COR-L47 (cell line): Measurements from ENCODE around the gene CYP2W1.

Experiments used
- DNase-seq: peaks from one replicate; lab custom pipeline; 2025; lab: John Stamatoyannopoulos, UW

CYP2W1 gene

DNA sequence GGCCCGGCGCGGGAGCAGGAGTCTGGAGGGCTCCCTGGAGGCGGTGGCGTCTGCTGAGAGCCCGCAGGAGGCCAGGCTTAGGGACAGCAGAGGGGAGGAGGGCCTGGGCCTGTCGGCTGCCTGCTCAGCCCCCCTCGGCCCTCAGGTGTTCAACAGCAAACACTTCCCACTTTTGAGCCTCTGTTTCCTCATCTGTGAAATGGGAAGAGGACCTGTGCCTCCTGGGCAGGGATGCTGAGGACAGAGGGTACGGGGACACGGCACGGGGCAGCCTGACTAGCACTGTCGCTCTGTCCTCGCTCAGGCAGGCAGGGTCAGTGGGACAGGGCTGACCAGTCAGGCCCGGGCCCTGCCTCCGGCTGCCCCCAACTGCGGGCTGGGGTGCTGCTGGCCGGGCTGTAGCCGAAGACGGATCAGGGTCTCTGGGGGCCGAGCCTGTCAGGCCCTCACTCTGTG is 663 bp downstream of the CYP2W1 start:
- DNase-seq: no peak

DNA sequence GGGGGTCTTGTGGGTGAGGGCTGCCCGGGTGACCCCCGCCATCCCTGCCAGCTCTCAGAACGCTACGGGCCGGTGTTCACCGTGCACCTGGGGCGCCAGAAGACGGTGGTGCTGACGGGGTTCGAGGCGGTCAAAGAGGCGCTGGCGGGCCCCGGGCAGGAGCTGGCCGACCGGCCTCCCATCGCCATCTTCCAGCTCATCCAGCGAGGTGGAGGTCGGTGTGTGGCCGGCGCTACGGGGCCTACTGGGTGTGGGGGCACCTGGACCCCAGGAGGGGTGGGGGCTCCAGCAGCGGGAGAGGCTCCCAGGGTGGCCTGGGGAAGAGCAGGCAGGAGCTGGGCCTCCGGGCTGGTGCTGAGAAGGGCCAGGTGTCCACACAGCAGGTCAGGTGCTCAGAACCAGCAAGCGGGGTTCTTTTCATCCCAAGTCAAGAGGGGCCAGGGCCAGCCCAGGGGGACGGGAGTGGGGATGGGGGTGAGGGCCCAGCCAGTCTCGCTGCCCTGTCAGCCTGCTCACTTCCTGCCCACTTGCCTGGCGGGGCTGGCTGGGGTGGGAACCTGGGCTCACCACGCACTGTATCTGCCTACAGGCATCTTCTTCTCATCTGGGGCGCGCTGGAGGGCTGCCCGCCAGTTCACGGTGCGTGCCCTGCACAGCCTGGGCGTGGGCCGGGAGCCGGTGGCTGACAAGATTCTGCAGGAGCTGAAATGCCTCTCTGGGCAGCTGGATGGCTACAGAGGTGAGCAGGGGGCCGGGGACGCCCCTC is 1.6 kb downstream of the CYP2W1 start:
- no peak for DNase-seq

DNA sequence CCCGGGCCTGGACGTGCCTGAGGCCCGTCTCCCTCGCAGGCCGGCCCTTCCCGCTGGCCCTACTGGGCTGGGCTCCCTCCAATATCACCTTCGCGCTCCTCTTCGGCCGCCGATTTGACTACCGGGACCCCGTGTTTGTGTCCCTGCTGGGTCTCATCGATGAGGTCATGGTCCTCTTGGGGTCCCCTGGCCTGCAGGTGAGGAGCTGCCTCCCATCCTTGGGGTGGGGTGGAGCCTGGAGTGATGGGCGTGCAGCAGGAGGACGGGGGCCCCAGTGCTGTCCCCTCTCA is 2.1 kb downstream of the CYP2W1 start:
- no peak for DNase-seq

GRCh38 chr7:985915-986741 is 3.1 kb downstream of the CYP2W1 start:
- no peak for DNase-seq

GRCh38 chr7:986766-987751 is 4.1 kb downstream of the CYP2W1 start:
- no peak for DNase-seq

GRCh38 chr7:987909-988308 is 4.9 kb downstream of the CYP2W1 start:
- DNase-seq: no peak

GRCh38 chr7:988426-988911 is 5.5 kb downstream of the CYP2W1 start:
- no peak for DNase-seq

DNA sequence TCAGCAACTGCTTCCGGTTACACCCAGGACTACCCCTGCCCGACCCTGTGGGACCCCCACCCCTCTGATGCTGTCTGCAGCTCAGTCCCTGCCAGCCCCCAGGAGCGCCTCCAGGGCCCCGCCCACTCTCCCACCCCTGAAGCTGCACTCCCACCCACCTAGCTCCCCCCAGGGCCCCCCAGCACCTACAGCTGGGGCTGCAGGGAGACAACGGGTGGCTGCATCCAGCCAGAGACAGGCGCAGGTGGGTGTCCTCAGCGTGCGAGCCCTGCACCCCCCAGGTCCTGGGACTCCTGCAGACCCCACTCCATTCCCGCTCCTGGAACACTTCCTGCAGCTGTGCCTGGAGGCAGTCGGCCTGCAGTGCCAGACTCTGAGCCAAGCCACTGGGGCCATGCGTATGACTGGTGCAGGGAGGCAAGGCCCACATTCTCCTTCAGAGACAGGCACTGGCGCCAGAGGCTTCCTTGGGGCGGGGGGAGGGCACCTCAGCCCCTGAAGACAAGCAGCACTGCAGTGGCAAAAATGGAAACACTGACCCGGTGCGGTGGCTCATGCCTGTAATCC is 6.1 kb downstream of the CYP2W1 start:
- DNase-seq: no peak

GRCh38 chr7:990352-990932 is 7.5 kb downstream of the CYP2W1 start:
- DNase-seq: no peak

GRCh38 chr7:990933-991728 is 8.2 kb downstream of the CYP2W1 start:
- DNase-seq: no peak

DNA sequence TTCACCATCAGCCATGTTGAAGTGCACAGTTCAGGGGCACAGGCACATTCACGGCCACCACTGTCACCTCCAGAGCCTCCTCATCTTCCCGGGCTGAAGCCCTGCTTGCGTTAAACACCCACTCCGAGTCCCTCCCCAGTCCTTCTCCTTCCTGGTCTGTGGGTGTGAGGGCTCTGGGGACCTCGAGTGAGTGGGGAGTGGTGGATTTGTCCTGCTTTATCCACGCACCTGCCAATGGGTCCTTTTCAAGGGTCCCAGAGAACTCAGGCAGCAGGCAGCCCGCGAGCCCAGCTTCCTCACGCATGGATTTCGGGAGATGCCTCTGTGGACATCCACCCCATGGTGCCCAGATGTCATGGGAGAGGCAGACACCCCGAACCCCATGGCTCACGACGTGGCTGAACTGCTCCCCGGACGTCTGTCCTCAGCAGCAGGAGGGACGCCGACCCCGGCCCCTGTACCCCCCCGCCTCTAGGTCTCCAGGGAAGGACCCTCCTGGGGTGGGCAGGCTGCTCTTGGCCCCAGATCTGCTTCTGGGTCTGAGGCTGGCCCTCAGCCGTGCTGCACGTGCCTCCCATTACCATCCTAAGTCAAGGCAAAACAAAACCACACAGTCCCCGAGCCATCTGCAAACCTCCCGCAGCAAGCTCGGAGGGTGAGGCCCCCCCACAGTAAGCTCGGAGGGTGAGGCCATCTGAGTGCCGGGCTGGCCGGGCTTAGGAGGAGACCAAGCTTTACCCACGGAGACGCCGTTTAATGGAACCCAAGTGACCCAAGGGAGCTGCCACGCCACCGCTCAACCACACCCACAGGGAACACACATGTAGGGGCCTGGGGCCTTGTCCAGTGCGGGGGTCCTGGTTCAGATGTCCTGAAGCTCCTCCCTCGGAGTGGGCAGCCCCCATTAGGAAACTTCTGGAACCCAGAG is 9.0 kb downstream of the CYP2W1 start:
- no peak for DNase-seq

- peak; percentile 93 for DNase-seq
Observed at GRCh38 chr7:992709-993607, 10.0 kb downstream of the CYP2W1 start.

DNA sequence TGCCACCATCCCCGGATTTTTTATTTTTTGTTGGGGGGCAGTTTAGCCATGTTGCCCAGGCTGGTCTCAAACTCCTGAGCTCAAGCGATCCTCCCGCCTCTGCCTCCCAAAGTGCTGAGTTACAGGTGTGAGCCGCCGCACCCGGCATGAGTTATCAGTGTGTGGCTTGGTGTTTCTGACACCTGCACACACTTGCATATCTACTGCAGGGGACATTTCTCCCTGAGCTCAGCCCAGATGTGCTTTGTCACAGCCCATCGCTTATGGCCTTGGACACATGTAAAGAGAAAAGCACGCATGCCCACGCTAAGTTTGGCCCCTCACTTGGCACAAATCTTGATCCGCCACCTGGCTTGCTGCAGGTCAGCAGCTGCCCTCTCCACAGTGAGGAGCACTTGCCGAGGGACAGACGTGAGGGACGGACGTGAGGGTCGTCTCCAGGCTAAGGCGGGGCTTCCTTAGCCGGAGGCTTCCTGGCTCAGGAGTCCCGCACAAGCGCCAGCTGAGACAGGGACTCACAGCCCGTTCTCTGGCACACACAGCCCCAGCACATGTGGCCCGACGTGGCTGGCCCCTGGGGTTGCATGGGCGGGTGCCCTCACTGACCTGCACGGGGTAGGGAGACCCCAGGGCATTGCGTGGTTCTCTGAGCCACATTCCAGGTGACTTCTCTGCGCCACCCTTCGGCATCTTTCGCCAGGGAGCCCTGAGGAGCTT is 11.8 kb downstream of the CYP2W1 start:
- DNase-seq: no peak

DNA sequence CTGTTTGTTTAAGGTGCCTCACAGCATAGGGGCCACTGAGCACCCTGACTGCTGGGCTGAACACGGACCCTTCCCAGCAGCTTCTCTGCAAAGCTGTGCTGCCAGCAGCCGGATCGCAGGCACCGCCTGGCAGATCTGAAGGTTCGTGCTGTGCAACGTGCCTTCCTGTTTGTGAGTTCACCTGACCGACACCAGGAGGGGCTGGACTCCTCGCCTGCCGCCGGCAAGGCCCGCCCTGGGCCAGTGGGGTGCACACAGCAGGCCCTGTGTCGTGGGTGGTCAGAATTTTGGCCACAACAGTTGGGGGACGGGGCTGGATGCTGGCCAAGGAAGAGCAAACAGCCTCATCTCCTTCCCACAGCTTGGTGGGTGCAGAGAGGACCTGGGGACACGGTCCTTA is 12.6 kb downstream of the CYP2W1 start:
- no peak for DNase-seq

DNA sequence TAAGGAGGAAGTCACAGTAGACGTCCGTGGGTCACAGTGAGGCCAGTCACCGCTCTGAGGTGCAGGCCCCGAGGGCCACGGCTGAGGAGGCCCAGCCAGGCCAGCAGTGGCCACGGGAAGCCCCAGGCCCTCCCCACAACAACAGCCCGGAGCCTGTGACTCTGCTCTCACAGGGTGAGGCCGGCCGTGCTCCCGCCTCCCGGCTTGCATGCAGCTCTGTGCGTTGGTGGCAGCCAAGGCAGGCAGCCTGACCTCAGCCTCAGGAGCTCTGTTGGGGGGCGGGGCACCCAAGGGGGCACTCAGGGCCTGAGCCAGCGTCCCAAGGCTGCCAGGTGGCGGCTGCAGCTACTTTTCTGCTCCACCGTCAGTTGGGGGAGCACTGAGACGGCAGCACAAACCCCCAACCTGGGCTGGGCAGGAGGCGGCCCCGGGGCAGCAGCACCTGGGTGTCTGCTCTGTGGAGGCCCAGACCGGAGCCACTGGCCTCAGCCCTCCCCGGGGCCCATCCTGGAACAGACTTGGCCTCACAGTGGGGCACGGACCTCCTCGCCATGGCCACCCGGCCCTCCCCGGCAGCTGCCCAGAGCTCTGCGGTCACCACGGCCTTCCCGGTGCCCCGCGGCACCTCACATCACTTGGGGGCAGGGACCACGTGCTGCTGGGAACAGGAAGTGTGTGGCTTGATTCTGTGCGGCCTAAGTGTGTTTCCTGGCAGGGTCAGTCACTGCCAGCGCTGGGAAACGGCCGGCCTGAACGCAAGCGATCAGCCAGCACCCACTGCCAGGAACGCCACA is 13.3 kb downstream of the CYP2W1 start:
- DNase-seq: no peak

DNA sequence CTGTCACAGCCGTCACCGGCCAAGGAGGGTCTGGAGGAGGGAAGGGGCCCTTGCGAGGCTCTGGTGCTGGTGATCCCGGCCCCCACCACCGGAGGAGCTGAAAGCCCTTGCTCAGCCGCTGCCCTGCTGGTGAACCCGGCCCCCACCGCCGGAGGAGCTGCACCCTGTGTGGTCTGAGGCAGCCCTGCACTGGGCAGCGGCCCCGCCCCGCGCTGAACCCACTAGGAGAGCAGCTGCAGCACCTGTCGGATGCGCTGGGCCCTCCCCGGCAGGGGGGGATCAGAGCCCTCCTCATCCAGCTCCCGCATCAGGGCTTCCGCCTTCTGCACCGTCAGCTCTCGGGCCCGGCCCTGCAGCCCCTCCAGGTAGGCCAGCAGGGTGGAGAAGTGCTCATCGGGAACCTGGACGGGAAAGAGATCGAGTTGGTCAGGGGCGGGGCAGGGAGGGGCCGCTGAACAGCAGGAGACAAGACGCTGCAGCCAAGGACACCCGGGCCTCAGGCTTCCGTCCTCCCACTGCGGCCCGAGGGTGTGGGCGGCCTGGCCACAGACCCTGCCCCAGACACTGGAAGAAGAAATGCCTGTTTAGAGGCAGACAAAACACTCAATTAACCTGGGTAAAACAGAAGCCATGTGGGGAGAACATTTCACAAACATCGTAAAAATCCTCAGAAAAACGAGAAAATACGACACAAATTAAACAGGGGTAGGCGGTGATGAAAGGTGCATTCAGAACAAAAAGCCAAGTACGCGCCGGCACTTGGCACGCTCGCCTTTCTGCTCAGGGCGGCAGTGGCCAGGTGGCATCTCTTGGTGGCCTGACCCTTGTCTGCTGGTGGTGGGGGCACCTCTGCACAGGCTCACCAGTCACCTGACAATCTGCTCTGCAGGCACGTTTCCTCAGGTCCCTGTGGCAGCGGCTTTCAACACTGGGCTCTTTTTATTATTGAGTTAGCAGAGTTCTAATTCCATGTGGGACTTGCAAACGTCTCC is 14.7 kb downstream of the CYP2W1 start:
- peak; percentile 80 for DNase-seq
